Activated CD8-positive, alpha-beta T cell treated with anti-CD3 and anti-CD28 coated beads for 36 hours (primary cell): ENCODE results near the gene PAXIP1. TPM values are rescaled to one million over a fixed set of nuclear protein-coding genes. Genes with fewer than 3 reads are reported as not detected.

Source experiments
- ATAC-seq: fragments of 200-7000 bp; cut with Tn5 transposase; one replicate; pipeline ENCODE4 v1.10.0; 2021; ENCODE audit warnings: mild to moderate bottlenecking, moderate library complexity
- CTCF ChIA-PET: fragments of 350-600 bp; sonication (Branson Sonifier 250); formaldehyde crosslinking; loops from one replicate; lab custom pipeline; 2021; ENCODE audit warnings: antibody characterized with exemption; lab: Charles Lee
- POLR2A ChIA-PET: fragments of 350-600 bp; sonication (Branson Sonifier 250); formaldehyde crosslinking; loops from one replicate; lab custom pipeline; 2021; ENCODE audit warnings: antibody characterized with exemption; lab: Charles Lee
- DNase-seq: peaks from one replicate; pipeline ENCODE4 v3.0.0-alpha.2; 2020
- H3K27ac Mint-ChIP-seq: one replicate; pipeline ENCODE4 v1.8.0; 2021; ENCODE audit warnings: mild to moderate bottlenecking, mixed read lengths
- H3K27me3 Mint-ChIP-seq: one replicate; pipeline ENCODE4 v1.8.0; 2021; ENCODE audit warnings: mixed read lengths
- H3K36me3 Mint-ChIP-seq: one replicate; pipeline ENCODE4 v1.8.0; 2021; ENCODE audit warnings: low read depth, mixed read lengths
- H3K4me1 Mint-ChIP-seq: one replicate; pipeline ENCODE4 v1.8.0; 2021; ENCODE audit warnings: low read depth, mixed read lengths
- H3K4me3 Mint-ChIP-seq: one replicate; pipeline ENCODE4 v1.8.0; 2021; ENCODE audit warnings: mild to moderate bottlenecking, moderate library complexity, mixed read lengths
- H3K9me3 Mint-ChIP-seq: one replicate; pipeline ENCODE4 v1.8.0; 2021; ENCODE audit warnings: mixed read lengths
- CTCF ChIP-seq: fragments of 200-600 bp; IDR thresholded peaks from one replicate; pipeline ENCODE4 v1.8.0; 2022; ENCODE audit warnings: antibody characterized with exemption, mild to moderate bottlenecking
- intact Hi-C: fragments of 100-400 bp; cut with micrococcal nuclease; formaldehyde crosslinking; loops from one replicate; pipeline ENCODE4 v1.10.0; 2022
- total RNA-seq, 2 experiments: library from RNA; stranded (reverse); gene quantifications; one replicate each; pipeline ENCODE4 v1.2.3, GENCODE V29; 2021

The PAXIP1 gene, protein sequence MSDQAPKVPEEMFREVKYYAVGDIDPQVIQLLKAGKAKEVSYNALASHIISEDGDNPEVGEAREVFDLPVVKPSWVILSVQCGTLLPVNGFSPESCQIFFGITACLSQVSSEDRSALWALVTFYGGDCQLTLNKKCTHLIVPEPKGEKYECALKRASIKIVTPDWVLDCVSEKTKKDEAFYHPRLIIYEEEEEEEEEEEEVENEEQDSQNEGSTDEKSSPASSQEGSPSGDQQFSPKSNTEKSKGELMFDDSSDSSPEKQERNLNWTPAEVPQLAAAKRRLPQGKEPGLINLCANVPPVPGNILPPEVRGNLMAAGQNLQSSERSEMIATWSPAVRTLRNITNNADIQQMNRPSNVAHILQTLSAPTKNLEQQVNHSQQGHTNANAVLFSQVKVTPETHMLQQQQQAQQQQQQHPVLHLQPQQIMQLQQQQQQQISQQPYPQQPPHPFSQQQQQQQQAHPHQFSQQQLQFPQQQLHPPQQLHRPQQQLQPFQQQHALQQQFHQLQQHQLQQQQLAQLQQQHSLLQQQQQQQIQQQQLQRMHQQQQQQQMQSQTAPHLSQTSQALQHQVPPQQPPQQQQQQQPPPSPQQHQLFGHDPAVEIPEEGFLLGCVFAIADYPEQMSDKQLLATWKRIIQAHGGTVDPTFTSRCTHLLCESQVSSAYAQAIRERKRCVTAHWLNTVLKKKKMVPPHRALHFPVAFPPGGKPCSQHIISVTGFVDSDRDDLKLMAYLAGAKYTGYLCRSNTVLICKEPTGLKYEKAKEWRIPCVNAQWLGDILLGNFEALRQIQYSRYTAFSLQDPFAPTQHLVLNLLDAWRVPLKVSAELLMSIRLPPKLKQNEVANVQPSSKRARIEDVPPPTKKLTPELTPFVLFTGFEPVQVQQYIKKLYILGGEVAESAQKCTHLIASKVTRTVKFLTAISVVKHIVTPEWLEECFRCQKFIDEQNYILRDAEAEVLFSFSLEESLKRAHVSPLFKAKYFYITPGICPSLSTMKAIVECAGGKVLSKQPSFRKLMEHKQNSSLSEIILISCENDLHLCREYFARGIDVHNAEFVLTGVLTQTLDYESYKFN
- total RNA-seq: 10 to 100 TPM; 20.5 to 23.9 TPM

DNA sequence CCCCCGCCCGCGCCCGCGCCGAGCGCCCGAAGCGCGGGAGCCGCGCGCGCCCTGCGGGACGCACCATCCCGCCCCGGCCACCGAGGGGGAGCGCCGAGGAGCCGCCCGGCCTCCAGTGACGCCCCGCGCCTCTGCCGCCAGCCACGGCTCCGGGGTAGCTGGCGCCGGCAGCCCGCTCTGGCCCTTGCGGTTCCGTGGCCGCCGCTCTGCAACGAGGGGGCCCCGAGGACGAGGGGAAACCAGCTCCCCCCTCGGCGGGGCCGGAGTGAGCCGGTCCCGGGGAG lies at the start of gene PAXIP1:
TSS of gene PAXIP1 (minus strand) at position 33 of the 284 bp plus-strand sequence. CDS start 195 bp downstream, outside the sequence.
- Mint-ChIP-seq H3K27me3 (no peaks in the 10 kb centered on the region), H3K4me1 (peaks cover 10% of the 10 kb centered on the region), H3K27ac (peak within 1 kb of the TSS; percentile 91), H3K4me3 (peak within 1 kb of the TSS; percentile 90), H3K36me3 (peaks cover 26% of the 10 kb centered on the region), H3K9me3 (no peaks in the 10 kb centered on the region)
- CTCF ChIA-PET: interaction anchor here (1.1 kb wide), 1 partner anchor 296 kb away, joined by 3 read pairs; no protein-coding TSS in a partner anchor
- intact Hi-C loops: no loop called here
- POLR2A ChIA-PET: interaction anchor here (0.7 to 1.3 kb wide), 4 partner anchors 10 to 296 kb away, joined by 3 read pairs; no protein-coding TSS in a partner anchor
- peak; percentile 81 for ATAC-seq
- TF ChIP-seq CTCF: no peak
- DNase-seq: no peak

GRCh38 chr7:155051355-155051754 lies 48.4 kb upstream of the PAXIP1 start:
- intact Hi-C loops: no loop called here
- Mint-ChIP-seq H3K4me1 (no peaks in the 10 kb centered on the region), H3K27ac (no peak overlapping the region), H3K36me3 (no peaks in the 10 kb centered on the region), H3K9me3 (no peaks in the 10 kb centered on the region), H3K27me3 (peaks cover 3% of the 10 kb centered on the region), H3K4me3 (no peak overlapping the region)
- ChIA-PET CTCF (interaction anchor here (1.4 kb wide), 1 partner anchor 329 kb away, joined by 3 read pairs; no protein-coding TSS in a partner anchor), POLR2A (no interaction called here)
- TF ChIP-seq CTCF: no peak
- ATAC-seq: no peak
- no peak for DNase-seq

- Mint-ChIP-seq H3K4me1 (no peaks in the 10 kb centered on the region), H3K27me3 (no peaks in the 10 kb centered on the region), H3K36me3 (no peaks in the 10 kb centered on the region), H3K9me3 (no peaks in the 10 kb centered on the region), H3K27ac (no peak overlapping the region), H3K4me3 (no peak overlapping the region)
- intact Hi-C loops: no loop called here
- ChIA-PET POLR2A (no interaction called here), CTCF (interaction anchor here (1.1 kb wide), 1 partner anchor 331 kb away, joined by 3 read pairs; no protein-coding TSS in a partner anchor)
- ATAC-seq: no peak
- TF ChIP-seq CTCF: no peak
- DNase-seq: no peak
These were observed 45.1 kb upstream of the PAXIP1 start for GRCh38 chr7:155048006-155048405.

- no peak for ATAC-seq
- ChIA-PET POLR2A (no interaction called here), CTCF (no interaction called here)
- no peak for DNase-seq
- H3K4me1 Mint-ChIP-seq: no peaks in the 10 kb centered on the region
- intact Hi-C loops: no loop called here
- H3K36me3 Mint-ChIP-seq: no peaks in the 10 kb centered on the region
- H3K4me3 Mint-ChIP-seq: no peak overlapping the region
- H3K27ac Mint-ChIP-seq: no peak overlapping the region
- peaks cover 11% of the 10 kb centered on the region for H3K27me3 Mint-ChIP-seq
- TF ChIP-seq CTCF: no peak
- H3K9me3 Mint-ChIP-seq: no peaks in the 10 kb centered on the region
These were observed 40.8 kb upstream of the PAXIP1 start for GRCh38 chr7:155043756-155044155.
